T-helper 22 cell (primary cell): Measurements from ENCODE around the gene AWAT2.

Experiments used
- DNase-seq: peaks from one replicate; pipeline ENCODE4 v3.0.0-alpha.2; 2020; ENCODE audit warnings: low read depth

AWAT2 gene

GRCh38 chrX:70049925-70050324 lies at the start of gene AWAT2:
AWAT2 (minus strand) TSS chrX:70049938; CDS start chrX:70049932, 6 bp downstream.
- DNase-seq = no peak

- DNase-seq = no peak
Observed at GRCh38 chrX:70096052-70096451, 46.3 kb upstream of the AWAT2 start.

GRCh38 chrX:70092247-70092646 lies 42.5 kb upstream of the AWAT2 start:
- DNase-seq = no peak

- no peak for DNase-seq
Observed at GRCh38 chrX:70089604-70090297, 40.0 kb upstream of the AWAT2 start.

GRCh38 chrX:70088751-70089150 lies 39.0 kb upstream of the AWAT2 start:
- no peak for DNase-seq

- DNase-seq = no peak
Observed at GRCh38 chrX:70087857-70088630, 38.3 kb upstream of the AWAT2 start.

GRCh38 chrX:70084592-70085240 lies 35.0 kb upstream of the AWAT2 start:
- no peak for DNase-seq

- no peak for DNase-seq
Observed at GRCh38 chrX:70082723-70083122, 33.0 kb upstream of the AWAT2 start.

GRCh38 chrX:70079870-70080269 lies 30.1 kb upstream of the AWAT2 start:
- DNase-seq = no peak

GRCh38 chrX:70079297-70079696 lies 29.6 kb upstream of the AWAT2 start:
- no peak for DNase-seq

GRCh38 chrX:70066646-70067045 lies 16.9 kb upstream of the AWAT2 start:
- no peak for DNase-seq

GRCh38 chrX:70062961-70063550 lies 13.3 kb upstream of the AWAT2 start:
- DNase-seq = no peak

GRCh38 chrX:70062076-70062475 lies 12.3 kb upstream of the AWAT2 start, which contains the start of gene OTUD6A:
OTUD6A (plus strand) TSS chrX:70062457; CDS start chrX:70062525, 68 bp downstream.
- no peak for DNase-seq

- no peak for DNase-seq
Observed at GRCh38 chrX:70054391-70054790, 4.7 kb upstream of the AWAT2 start.

- DNase-seq = no peak
Observed at GRCh38 chrX:70052895-70053615, 3.3 kb upstream of the AWAT2 start.

GRCh38 chrX:70049406-70049805 lies 332 bp downstream of the AWAT2 start:
- no peak for DNase-seq

- no peak for DNase-seq
Observed at GRCh38 chrX:70046978-70047377, 2.8 kb downstream of the AWAT2 start.

- DNase-seq = no peak
Observed at GRCh38 chrX:70044541-70045245, 5.0 kb downstream of the AWAT2 start.

GRCh38 chrX:70043685-70044084 lies 6.1 kb downstream of the AWAT2 start:
- no peak for DNase-seq

GRCh38 chrX:70042399-70043371 lies 7.1 kb downstream of the AWAT2 start:
- DNase-seq = no peak
